Rectal smooth muscle tissue (tissue), 1 donor: ENCODE measurements around the gene MGAT5B.
"Not testable (repeated sequence)": the region's sequence is repeated elsewhere in the genome, so short reads cannot be mapped to it uniquely, and the experiment has no call there.

ENCODE experiments used
- H3K27ac ChIP-seq: one replicate; pipeline ENCODE4 v1.7.0; 2013; ENCODE audit warnings: low read depth, low read length, inconsistent platforms
- H3K27me3 ChIP-seq: one replicate; pipeline ENCODE4 v1.7.0; 2013; ENCODE audit warnings: low read length; ENCODE audit not compliant: control insufficient read depth, insufficient read depth
- H3K36me3 ChIP-seq: one replicate; pipeline ENCODE4 v1.7.0; 2013; ENCODE audit warnings: low read length; ENCODE audit not compliant: control insufficient read depth, insufficient read depth
- H3K4me1 ChIP-seq: one replicate; pipeline ENCODE4 v1.7.0; 2013; ENCODE audit warnings: low read length; ENCODE audit not compliant: control insufficient read depth, insufficient read depth
- H3K4me3 ChIP-seq: one replicate; pipeline ENCODE4 v1.7.0; 2013; ENCODE audit warnings: low read length
- H3K9ac ChIP-seq: one replicate; pipeline ENCODE4 v1.7.0; 2013; ENCODE audit warnings: low read length

Gene MGAT5B

GRCh38 chr17:76840443-76840767 is 27.8 kb upstream of the MGAT5B start:
- Histone ChIP-seq H3K27me3 (peaks cover 18% of the 10 kb centered on the region), H3K4me1 (no peaks in the 10 kb centered on the region), H3K36me3 (no peaks in the 10 kb centered on the region), H3K9ac (no peak overlapping the region), H3K4me3 (no peak overlapping the region), H3K27ac (no peak overlapping the region)

DNA sequence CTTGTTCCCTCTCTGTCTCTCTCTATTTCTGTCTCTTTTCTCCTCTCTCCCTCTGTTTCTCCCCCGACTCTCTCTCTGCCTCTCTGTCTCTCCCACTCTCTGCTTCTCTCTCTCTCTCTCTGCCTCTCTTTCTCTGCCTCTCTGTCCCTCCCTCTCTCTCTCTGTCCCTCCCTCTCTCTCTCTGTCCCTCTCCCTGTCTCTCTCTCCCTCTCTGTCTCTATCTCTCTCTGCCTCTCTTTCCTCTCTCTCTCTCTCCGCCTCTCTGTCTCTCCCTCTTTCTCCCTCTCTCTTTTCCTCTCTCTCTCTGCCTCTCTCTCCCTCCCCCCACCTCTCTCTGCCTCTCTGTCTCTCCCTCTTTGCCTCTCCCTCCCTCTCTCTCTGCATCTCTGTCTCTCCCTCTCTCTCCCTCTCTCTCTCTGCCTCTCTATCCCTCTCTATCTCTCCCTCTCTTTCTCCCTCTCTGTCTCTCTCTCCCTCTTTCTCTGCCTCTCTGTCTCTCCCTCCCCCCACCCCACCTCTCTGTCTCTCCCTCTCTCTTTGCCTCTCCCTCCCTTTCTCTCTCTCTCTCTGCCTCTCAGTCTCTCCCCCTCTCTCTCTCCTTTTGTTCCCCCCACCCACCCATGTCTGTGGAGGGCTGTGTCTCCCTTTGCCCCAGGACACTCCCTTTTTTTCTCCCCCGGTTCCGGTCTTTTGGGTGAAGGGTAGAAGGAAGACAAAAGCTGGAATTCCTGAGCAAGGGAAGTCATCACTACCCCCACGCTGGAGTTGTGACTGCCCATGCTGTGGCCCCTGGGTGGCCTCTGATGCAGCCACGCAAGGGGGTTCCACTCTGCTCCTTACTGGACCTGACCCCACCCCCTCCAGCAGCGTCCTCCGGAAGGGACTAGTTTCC is 27.1 kb upstream of the MGAT5B start:
- Histone ChIP-seq H3K27me3 (peaks cover 18% of the 10 kb centered on the region), H3K9ac (no peak overlapping the region), H3K4me1 (no peaks in the 10 kb centered on the region), H3K36me3 (no peaks in the 10 kb centered on the region), H3K27ac (no peak overlapping the region), H3K4me3 (no peak overlapping the region)

- H3K9ac ChIP-seq: no peak overlapping the region
- H3K4me3 ChIP-seq: no peak overlapping the region
- peaks cover 18% of the 10 kb centered on the region for H3K27me3 ChIP-seq
- H3K36me3 ChIP-seq: no peaks in the 10 kb centered on the region
- no peaks in the 10 kb centered on the region for H3K4me1 ChIP-seq
- H3K27ac ChIP-seq: no peak overlapping the region
Measured at GRCh38 chr17:76841776-76842405, 26.3 kb upstream of the MGAT5B start.

GRCh38 chr17:76843068-76843467 is 25.1 kb upstream of the MGAT5B start:
- H3K4me1 ChIP-seq, H3K36me3 ChIP-seq, H3K4me3 ChIP-seq, H3K9ac ChIP-seq, H3K27ac ChIP-seq: not testable (repeated sequence)
- peaks cover 18% of the 10 kb centered on the region for H3K27me3 ChIP-seq

DNA sequence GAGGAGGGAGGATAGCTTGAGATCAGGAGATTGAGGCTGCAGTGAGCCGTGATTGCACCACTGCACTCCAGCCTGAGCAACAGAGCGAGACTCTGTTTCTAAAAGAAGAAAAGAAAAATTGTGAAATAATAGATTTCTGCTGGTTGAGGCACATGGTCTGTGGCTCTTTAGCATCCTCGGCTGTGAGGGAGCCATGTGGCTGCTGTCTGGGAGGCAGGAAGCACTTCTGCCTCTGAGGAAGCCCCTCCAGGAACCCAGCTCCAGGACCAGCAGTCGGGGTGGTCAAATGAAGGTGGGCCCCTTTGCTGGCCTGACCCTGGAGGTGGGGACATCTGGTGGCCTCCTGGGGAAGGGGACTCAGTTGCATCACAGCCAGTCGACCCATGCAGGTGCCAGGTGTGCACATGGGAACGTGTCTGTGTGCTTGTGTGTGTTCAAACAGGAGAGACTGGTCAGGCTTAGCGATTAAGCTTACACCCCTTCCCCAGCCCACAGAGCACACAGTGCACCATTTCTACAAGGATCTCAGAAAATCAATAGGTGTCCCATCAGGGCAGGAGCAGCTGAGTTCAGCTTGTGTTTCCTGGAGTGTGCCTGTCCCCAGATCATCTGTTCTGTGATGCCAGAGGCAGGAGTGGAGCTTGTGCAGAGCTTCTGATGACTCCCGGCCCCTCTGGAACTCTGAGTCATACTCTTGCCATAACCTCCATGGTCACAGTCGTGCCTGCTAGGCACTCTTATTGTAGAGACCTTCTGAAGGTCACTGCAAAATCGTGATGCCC is 24.3 kb upstream of the MGAT5B start:
- no peak overlapping the region for H3K9ac ChIP-seq
- no peaks in the 10 kb centered on the region for H3K36me3 ChIP-seq
- H3K4me1 ChIP-seq: no peaks in the 10 kb centered on the region
- H3K27me3 ChIP-seq: peaks cover 18% of the 10 kb centered on the region
- no peak overlapping the region for H3K27ac ChIP-seq
- no peak overlapping the region for H3K4me3 ChIP-seq

- Histone ChIP-seq H3K36me3 (no peaks in the 10 kb centered on the region), H3K4me3 (no peak overlapping the region), H3K27me3 (peaks cover 18% of the 10 kb centered on the region), H3K27ac (no peak overlapping the region), H3K4me1 (no peaks in the 10 kb centered on the region), H3K9ac (no peak overlapping the region)
Measured at GRCh38 chr17:76844485-76844829, 23.7 kb upstream of the MGAT5B start.

GRCh38 chr17:76844846-76845245 is 23.4 kb upstream of the MGAT5B start:
- Histone ChIP-seq H3K36me3 (no peaks in the 10 kb centered on the region), H3K27me3 (peaks cover 17% of the 10 kb centered on the region), H3K4me1 (no peaks in the 10 kb centered on the region), H3K27ac (no peak overlapping the region), H3K9ac (no peak overlapping the region), H3K4me3 (no peak overlapping the region)

DNA sequence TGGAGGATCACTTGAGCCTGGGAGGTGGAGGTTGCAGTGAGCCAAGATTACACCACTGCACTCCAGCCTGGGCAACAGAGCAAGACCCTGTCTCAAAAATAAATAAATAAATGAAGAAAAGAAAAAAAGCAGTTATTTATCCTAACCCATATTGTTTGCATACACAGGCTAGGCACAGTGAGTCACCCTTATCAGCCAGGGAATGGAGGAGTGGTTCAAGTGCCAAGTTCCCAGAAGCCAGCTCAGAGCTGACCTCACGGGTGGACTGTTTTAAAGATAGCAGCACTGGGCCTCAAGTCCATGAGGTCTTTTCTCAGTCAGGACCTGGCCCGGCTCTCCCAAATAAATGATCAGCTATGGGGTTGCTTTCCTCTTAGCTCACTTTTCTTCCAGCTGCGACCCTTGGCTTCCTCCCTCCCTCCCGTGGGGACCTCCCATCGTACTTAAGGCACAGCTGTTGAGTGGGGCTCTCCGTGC is 22.6 kb upstream of the MGAT5B start:
- Histone ChIP-seq H3K27me3 (peaks cover 13% of the 10 kb centered on the region), H3K27ac (no peak overlapping the region), H3K36me3 (no peaks in the 10 kb centered on the region), H3K4me1 (no peaks in the 10 kb centered on the region), H3K4me3 (no peak overlapping the region), H3K9ac (no peak overlapping the region)

GRCh38 chr17:76847031-76847430 is 21.2 kb upstream of the MGAT5B start:
- Histone ChIP-seq H3K9ac (no peak overlapping the region), H3K4me1 (no peaks in the 10 kb centered on the region), H3K27ac (no peak overlapping the region), H3K4me3 (no peak overlapping the region), H3K36me3 (no peaks in the 10 kb centered on the region), H3K27me3 (peaks cover 3% of the 10 kb centered on the region)

DNA sequence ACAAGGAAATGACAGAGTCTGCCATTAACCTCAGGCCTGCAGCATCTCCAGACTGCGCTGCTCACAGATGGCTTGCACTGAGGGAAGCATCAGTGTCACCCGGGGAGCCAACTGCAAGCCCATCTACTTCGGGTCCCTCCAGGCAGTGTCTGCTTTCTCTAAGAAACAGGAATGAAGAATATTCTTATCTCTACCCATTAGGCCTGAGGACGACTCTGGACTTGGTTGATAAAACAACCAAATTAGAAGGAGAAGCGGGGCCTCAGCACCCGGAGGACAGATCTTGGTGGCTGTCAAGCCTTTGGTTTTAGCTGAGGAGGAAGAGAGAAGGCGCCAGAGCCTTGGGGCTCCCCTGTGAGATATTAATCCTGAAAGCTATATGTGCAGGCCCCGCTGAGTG is 19.5 kb upstream of the MGAT5B start:
- no peak overlapping the region for H3K9ac ChIP-seq
- H3K36me3 ChIP-seq: no peaks in the 10 kb centered on the region
- H3K27me3 ChIP-seq: no peaks in the 10 kb centered on the region
- no peak overlapping the region for H3K27ac ChIP-seq
- no peak overlapping the region for H3K4me3 ChIP-seq
- H3K4me1 ChIP-seq: no peaks in the 10 kb centered on the region

- H3K4me3 ChIP-seq, H3K27ac ChIP-seq, H3K4me1 ChIP-seq, H3K36me3 ChIP-seq, H3K9ac ChIP-seq, H3K27me3 ChIP-seq: not testable (repeated sequence)
Measured at GRCh38 chr17:76849160-76849559, 19.0 kb upstream of the MGAT5B start.

DNA sequence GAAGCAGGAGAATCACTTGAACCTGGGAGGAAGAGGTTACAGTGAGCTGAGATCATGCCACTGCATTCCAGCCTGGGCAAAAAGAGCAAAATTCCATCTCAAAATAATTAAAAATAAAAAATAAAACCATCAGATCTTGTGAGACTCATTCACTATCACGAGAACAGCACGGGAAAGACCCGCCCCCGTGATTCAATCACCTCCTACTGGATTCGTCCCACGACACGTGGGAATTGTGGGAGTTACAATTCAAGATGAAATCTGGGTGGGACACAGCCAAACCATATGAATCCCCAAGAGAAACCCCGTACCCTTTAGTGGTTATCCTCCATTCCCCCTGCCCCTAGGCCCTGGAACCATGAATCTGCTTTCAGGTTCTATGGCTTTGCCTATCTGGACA is 15.4 kb upstream of the MGAT5B start:
- no peak overlapping the region for H3K9ac ChIP-seq
- no peak overlapping the region for H3K27ac ChIP-seq
- H3K4me1 ChIP-seq: no peaks in the 10 kb centered on the region
- H3K27me3 ChIP-seq: no peaks in the 10 kb centered on the region
- no peak overlapping the region for H3K4me3 ChIP-seq
- H3K36me3 ChIP-seq: no peaks in the 10 kb centered on the region
